22Rv1 (cell line): ENCODE measurements around the gene IPCEF1.

ENCODE experiments used
- CTCF ChIP-seq: fragments of 450-650 bp; IDR thresholded peaks from 2 replicates; pipeline ENCODE4 v1.5.1; 2017; ENCODE audit warnings: mild to moderate bottlenecking
- ZFX ChIP-seq: fragments of 450-650 bp; IDR thresholded peaks from 2 replicates; pipeline ENCODE4 v1.6.1; 2017; ENCODE audit warnings: antibody characterized with exemption, borderline replicate concordance

GRCh38 chr6:154123155-154123956 lies 233.2 kb downstream of the IPCEF1 start:
- no peak for TF ChIP-seq CTCF
- no peak for TF ChIP-seq ZFX
